Skin epidermis (tissue), 12 donors: ENCODE data around the gene PRR35.
"Not testable (repeated sequence)": the region's sequence is repeated elsewhere in the genome, so short reads cannot be mapped to it uniquely, and the experiment has no call there.

ENCODE experiments used
- H3K27ac ChIP-seq, 21 experiments: fragments of 200-600 bp; sonication (generic) in 11 of 21; one replicate each; pipeline ENCODE4 v1.5.0; 2020; ENCODE audit warnings: mild to moderate bottlenecking in 3 of 21, inconsistent platforms in 2 of 21, moderate library complexity in 2 of 21
- H3K4me3 ChIP-seq, 7 experiments: fragments of 200-600 bp; sonication (generic) in 2 of 7; one replicate each; pipeline ENCODE4 v1.5.0; 2020; ENCODE audit warnings: inconsistent platforms in 2 of 7, mild to moderate bottlenecking in 2 of 7, moderate library complexity in 1 of 7

PRR35 gene

GRCh38 chr16:588639-588888 is 28.4 kb downstream of the PRR35 start:
- H3K27ac ChIP-seq, result peak overlapping the region; percentile 60 to 98 (median 96)
- peak overlapping the region; percentile 48 to 98 (median 88) for H3K4me3 ChIP-seq

DNA sequence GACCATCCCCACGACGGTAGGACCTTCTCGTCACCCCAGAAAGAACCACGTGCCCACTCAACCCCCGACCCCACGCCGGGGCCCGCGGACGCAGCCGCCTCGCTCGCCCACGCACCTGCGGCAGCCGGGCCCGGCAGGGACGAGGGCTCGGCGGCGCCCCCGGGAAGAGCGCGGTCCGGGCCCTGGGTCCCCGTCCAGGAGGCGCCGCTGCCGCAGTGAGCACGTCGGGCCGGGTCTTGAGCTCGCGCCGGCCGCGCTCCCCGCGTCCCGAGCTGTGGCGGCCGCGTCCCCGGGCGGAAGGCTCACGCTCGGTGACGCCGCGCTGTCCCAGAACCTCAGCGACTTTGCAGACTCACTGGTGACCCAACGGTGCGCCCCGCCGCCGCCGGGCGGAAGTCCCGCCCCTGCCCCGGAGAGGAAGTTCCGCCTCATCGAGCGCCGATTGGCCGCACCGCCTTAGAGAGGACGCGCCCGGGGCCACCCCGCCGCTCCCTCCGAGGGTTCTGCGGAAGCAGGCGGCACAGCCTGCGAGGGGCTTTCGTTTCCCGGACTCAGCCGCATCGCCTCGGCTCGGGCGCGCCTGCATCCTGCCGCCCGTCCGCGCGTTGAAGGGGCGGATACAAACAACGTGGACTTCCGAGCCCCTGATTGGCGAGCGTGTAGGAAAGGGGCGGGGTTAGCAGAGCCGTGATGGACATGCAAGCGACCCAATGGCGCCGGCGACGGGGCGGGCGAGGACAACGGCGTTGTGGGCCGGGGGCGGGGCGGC is 28.9 kb downstream of the PRR35 start:
- Histone ChIP-seq H3K4me3 (peak overlapping the region; percentile 48 to 98 (median 88)), H3K27ac (peak overlapping the region; percentile 60 to 98 (median 96))

DNA sequence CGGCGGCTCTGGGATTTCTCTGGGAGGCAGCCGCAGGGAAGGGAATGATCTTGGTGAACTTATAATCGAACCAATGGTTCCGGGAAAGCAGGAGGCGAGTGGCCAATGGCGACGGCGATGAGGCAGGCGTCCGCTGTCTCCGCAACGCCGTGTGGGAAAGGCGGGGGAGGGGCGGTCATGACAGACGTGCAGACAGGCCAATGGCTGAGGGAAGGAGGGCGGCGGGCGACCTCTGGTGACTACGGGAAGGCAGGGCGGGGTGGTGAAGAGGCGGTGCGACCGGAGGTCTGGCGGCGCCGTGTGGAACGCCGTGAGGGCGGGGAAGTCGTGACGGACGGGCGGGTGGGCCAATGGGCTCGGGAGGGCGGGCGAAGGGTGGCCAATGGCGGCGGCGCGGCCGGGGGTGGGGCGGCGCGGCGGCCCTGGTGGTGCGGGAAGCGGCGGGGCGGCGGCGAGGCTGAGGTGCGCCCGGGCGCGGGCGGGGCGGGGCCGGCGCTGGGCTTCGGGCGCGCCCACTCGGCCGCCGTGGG is 29.5 kb downstream of the PRR35 start, which contains the start of gene RAB40C:
Gene RAB40C (plus strand): TSS at position 409 of the 530 bp plus-strand sequence. CDS start 226 bp downstream, outside the sequence.
- H3K4me3 ChIP-seq, result peak within 1 kb of the TSS; percentile 64 to 98 (median 89)

DNA sequence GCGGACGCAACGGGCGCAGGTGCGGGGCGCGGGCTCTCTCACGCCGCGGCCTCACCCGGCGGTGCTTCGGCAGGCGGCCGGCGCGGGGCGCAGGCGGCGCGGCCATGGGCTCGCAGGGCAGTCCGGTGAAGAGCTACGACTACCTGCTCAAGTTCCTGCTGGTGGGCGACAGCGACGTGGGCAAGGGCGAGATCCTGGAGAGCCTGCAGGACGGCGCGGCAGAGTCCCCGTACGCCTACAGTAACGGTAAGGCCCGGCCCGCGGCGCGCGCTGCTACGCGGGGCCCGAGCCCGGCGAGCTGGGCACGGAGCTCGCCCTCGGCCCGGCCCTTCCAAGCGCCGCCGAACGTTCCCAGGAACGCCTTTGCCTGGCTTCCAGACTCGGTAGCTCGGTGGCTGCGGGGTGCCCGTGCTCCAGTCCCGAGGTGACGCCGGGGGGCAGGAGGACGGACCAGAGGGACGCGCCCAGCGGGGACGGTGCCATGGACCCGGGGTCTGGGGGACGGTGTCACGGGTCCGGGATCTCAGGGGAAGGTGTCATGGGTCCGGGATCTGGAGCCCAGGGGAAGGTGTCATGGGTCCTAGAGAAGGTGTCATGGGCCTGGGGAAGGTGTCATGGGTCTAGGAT is 30.1 kb downstream of the PRR35 start:
- Histone ChIP-seq H3K27ac (peak overlapping the region; percentile 20 to 94 (median 86)), H3K4me3 (peak overlapping the region; percentile 52 to 95 (median 79))

More for the DNA sequence above, 29.5 kb downstream of the PRR35 start, which contains the start of gene RAB40C:
- H3K27ac ChIP-seq, result peak within 1 kb of the TSS; percentile 60 to 98 (median 96)

DNA sequence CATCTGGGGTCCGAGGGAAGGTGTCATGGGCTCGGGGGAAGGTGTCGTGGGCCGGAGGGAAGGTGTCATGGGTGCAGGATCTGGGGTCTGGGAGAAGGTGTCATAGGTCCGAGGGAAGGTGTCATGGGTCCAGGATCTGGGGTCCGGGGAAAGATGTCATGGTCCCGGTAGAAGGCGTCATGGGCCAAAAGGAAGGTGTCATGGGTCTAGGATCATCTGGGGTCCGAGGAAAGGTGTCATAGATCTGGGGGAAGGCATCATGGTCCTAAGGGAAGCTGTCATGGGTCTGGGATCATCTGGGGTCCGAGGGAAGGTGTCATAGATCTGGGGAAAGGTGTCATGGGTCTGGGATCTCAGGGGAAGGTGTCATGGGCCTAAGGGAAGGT is 30.6 kb downstream of the PRR35 start:
- Histone ChIP-seq H3K4me3 (peak overlapping the region; percentile 52 to 95 (median 79)), H3K27ac (peak overlapping the region in 20 of 21 experiments; percentile 20 to 94 (median 86))

DNA sequence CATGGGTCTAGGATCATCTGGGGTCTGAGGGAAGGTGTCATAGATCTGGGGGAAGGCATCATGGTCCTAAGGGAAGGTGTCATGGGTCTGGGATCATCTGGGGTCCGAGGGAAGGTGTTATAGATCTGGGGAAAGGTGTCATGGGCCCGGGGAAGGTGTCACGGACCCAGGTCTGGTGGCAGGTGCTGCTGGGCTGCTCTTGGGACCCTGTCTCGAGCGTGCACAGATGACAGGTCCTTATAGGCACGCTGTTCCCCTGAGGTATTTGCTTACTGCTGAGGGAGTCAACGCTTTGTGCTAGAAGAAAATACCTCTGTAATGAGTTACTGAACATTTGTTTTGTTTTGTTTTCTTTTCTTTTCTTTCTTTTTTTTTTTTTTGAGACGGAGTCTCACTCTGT is 31.0 kb downstream of the PRR35 start:
- H3K27ac ChIP-seq, result peak overlapping the region in 13 of 21 experiments; percentile 72 to 94 (median 88)
- H3K4me3 ChIP-seq, result peak overlapping the region in 5 of 7 experiments; percentile 52 to 89 (median 65)

DNA sequence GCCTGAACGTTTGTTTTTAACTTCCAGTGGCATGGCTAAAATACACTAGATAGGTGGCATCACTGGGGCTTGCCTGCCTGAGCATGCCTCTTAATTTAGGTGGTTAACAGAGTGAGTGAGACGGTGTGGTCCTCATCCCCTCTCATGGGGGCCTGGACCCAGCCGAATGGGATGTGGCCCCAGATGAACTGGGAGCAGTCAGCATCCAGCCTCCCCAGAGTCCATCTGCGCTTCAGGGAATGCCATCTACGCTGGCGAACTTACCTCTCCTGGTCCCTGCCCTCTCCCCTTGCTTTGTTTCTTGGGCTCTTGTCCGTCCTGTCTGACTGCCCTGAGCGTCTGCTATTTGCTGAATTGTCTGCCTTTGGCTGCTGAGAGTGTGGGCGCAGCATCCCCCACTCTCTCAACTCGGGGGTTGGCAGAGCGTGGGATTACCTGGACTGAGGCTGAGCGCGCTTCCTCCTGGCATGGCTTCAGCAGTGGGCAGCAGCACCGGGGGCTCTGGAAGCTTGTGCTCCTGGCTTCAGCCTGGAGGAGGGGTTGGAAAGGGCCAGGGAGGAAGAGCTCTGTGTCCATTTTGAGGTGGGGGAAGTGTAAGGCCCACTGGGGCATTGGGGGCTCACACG is 31.8 kb downstream of the PRR35 start:
- peak overlapping the region in 3 of 7 experiments; percentile 6 to 89 (median 20) for H3K4me3 ChIP-seq
- peak overlapping the region in 20 of 21 experiments; percentile 4 to 94 (median 80) for H3K27ac ChIP-seq

- Histone ChIP-seq H3K4me3 (peak overlapping the region in 3 of 7 experiments; percentile 6 to 89 (median 20)), H3K27ac (peak overlapping the region in 20 of 21 experiments; percentile 39 to 94 (median 84))
These were observed 32.5 kb downstream of the PRR35 start for GRCh38 chr16:592518-593306.

GRCh38 chr16:593406-593805 is 33.2 kb downstream of the PRR35 start:
- Histone ChIP-seq H3K27ac (peak overlapping the region in 20 of 21 experiments; percentile 39 to 94 (median 84)), H3K4me3 (peak overlapping the region in 1 of 7 experiments; percentile 17)

DNA sequence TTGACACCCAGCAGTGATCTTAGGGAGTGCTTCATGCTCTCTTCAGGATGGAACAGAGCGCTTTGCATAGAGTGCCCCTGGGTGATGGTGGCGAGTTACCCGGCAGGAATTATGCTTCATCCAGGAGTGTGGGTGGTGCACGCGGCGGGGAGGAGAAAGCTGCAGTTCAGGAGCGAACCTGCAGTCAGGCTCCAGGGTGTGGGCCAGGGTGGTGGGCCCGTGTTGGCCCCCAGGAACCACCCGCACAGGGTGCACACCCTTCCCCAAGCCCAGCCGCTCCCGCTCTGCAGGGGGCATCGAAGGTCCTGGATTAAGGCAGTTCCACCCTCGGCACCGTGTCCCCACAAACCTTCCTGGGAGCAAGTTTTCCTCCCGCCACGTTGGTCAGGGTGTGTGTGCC is 33.6 kb downstream of the PRR35 start:
- Histone ChIP-seq H3K27ac (peak overlapping the region in 16 of 21 experiments; percentile 6 to 94 (median 84)), H3K4me3 (peak overlapping the region in 1 of 7 experiments; percentile 17)

GRCh38 chr16:595094-595528 is 34.9 kb downstream of the PRR35 start:
- H3K27ac ChIP-seq, result peak overlapping the region in 3 of 21 experiments; percentile 32 to 94 (median 79)
- H3K4me3 ChIP-seq, result no peak overlapping the region

GRCh38 chr16:595942-596735 is 35.9 kb downstream of the PRR35 start:
- Histone ChIP-seq H3K27ac (no peak overlapping the region), H3K4me3 (no peak overlapping the region)

GRCh38 chr16:596736-597060 is 36.5 kb downstream of the PRR35 start:
- Histone ChIP-seq H3K4me3 (no peak overlapping the region), H3K27ac (no peak overlapping the region)

DNA sequence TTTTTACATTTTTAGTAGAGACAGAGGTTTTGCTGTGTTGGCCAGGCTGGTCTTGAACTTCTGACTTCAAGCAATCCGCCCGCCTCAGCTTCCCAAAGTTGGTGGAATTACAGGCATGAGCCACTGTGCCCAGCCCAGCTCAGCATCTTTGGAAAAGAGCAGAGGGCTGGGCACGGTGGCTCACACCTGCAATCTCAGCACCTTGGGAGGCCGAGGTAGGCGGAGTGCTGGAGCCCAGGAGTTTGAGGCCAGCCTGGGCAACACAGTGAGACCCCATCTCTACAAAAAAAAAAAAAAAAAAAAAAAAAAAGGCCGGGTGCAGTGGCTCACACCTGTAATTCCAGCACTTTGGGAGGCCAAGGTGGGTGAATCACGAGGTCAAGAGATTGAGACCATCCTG is 37.5 kb downstream of the PRR35 start:
- H3K27ac ChIP-seq, H3K4me3 ChIP-seq: not testable (repeated sequence)

DNA sequence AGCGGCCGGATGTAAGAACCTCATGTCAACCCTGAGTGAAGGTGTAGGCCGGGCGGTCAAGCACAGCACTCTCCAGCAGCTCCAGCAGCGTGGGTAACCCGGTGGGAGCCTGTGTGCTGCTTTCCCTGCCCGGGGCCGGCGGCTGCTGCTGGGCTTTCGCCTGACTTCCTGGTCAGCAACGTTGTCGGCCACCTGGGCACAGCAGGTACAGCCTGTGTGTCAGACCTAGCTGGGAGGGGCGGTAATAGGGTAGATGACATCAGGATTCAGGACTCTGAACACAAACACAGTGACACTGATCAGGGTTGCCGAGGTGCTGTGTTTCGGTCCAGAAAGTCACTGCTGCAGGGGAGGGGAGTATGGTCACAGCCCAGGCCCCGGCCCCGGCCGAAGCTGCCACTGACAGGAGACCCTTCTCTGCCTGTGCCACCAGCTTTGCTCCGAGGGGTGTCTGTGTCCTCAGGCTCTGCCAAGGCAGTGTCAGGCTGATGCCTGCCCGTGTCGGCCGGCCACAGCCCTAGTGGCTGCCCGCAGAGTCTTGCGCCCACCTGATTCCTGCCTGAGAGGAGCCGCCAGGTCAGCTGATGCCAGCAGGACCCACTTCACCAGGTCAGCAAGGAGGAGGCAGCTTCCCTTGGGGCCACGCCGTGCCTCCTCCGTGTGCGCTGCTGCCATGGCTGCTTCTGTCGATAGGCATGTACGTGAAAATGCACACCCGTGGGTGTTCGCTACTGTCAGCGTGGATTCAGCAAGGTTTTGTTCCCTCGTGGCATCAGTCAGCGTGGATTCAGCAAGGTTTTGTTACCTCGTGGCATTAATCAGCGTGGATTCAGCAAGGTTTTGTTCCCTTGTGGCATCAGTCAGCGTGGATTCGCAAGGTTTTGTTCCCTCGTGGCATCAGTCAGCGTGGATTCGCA is 38.9 kb downstream of the PRR35 start:
- H3K4me3 ChIP-seq, result no peak overlapping the region
- H3K27ac ChIP-seq, result no peak overlapping the region

- Histone ChIP-seq H3K27ac (no peak overlapping the region), H3K4me3 (no peak overlapping the region)
These were observed 40.6 kb downstream of the PRR35 start for GRCh38 chr16:600781-601180.

GRCh38 chr16:603933-604332 is 43.7 kb downstream of the PRR35 start:
- Histone ChIP-seq H3K4me3 (no peak overlapping the region), H3K27ac (no peak overlapping the region)
